ENCODE measurements around the gene AGBL1.

GRCh38 chr15:86061581-86061980 is 18.1 kb upstream of the AGBL1 start:
- no peak for TF ChIP-seq EZH2 (IDR thresholded peaks at IDR 0.05; ENCODE audit: insufficient read depth, poor library complexity, severe bottlenecking)
- no peak for TF ChIP-seq EZH2phosphoT487 (IDR thresholded peaks at IDR 0.05; ENCODE audit: insufficient read depth, low read depth)

Measured in GM23248 (cell line).